ENCODE measurements around the gene RTKN2.
A peak's percentile ranks its signal among the peaks of the same experiment; 100 is the strongest.

The RTKN2 gene

DNA sequence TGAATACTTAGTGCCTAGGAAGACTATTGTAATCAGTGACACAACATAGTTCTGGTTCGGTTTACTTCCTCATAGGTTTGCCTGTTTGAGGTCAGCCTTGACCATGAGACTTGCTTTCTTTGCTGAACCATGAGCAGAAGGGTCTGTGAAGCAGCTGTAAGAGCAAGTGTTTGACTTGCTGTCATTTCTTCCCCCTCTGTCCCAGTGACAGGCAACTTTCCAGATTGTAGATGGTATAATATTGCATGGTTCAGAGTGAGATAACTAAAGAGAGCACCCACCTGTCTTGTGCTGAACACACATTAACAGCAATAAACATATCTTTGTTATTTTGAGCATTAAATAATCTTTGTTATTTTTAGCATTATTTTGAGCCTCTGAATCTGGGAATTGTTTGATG lies 9.3 kb upstream of the RTKN2 start:
- TF ChIP-seq, protein P1, sequence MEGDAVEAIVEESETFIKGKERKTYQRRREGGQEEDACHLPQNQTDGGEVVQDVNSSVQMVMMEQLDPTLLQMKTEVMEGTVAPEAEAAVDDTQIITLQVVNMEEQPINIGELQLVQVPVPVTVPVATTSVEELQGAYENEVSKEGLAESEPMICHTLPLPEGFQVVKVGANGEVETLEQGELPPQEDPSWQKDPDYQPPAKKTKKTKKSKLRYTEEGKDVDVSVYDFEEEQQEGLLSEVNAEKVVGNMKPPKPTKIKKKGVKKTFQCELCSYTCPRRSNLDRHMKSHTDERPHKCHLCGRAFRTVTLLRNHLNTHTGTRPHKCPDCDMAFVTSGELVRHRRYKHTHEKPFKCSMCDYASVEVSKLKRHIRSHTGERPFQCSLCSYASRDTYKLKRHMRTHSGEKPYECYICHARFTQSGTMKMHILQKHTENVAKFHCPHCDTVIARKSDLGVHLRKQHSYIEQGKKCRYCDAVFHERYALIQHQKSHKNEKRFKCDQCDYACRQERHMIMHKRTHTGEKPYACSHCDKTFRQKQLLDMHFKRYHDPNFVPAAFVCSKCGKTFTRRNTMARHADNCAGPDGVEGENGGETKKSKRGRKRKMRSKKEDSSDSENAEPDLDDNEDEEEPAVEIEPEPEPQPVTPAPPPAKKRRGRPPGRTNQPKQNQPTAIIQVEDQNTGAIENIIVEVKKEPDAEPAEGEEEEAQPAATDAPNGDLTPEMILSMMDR (IDR thresholded peaks at IDR 0.05; ENCODE audit: control insufficient read depth, insufficient read depth, low read depth, low read length, missing control alignments) = no peak
- no peak overlapping the region for H3K4me3 ChIP-seq (ENCODE audit: control insufficient read depth, low read depth, low read length)
- DNase-seq (ENCODE audit: low read depth) = no peak

GRCh38 chr10:62270020-62270419 lies 1.4 kb upstream of the RTKN2 start:
- DNase-seq (ENCODE audit: low read depth) = no peak
- H3K4me3 ChIP-seq (ENCODE audit: control insufficient read depth, low read depth, low read length) = no peak overlapping the region
- TF ChIP-seq, protein P1 (IDR thresholded peaks at IDR 0.05; ENCODE audit: control insufficient read depth, insufficient read depth, low read depth, low read length, missing control alignments) = no peak

- TF ChIP-seq, protein P1 (IDR thresholded peaks at IDR 0.05; ENCODE audit: control insufficient read depth, insufficient read depth, low read depth, low read length, missing control alignments) = no peak
- H3K4me3 ChIP-seq (ENCODE audit: control insufficient read depth, low read depth, low read length) = peak overlapping the region; percentile 73
- DNase-seq (ENCODE audit: low read depth) = no peak
These were observed 631 bp downstream of the RTKN2 start for GRCh38 chr10:62268027-62268398.

DNA sequence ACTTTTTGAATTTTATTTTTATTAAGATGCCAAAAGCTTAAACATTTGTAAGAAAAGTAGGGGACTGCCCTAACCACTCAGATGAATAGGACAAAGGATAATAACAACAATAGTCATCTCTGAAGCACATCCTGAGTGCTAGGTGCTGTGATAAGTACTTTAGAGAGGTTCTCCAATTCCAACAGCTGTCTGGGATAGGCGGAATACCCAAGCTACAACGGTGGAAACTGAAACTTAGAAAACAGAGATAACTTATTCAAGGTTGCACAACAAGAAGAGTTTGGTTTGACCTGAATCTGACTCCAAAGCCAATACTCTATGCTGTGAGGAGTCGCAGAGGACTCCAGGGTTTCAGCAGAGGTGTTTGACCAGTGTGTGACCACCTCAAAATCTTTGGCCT lies 2.0 kb downstream of the RTKN2 start:
- TF ChIP-seq, protein P1 (IDR thresholded peaks at IDR 0.05; ENCODE audit: control insufficient read depth, insufficient read depth, low read depth, low read length, missing control alignments) = no peak
- DNase-seq (ENCODE audit: low read depth) = no peak
- H3K4me3 ChIP-seq (ENCODE audit: control insufficient read depth, low read depth, low read length) = no peak overlapping the region

GRCh38 chr10:62266147-62266546 lies 2.5 kb downstream of the RTKN2 start:
- no peak overlapping the region for H3K4me3 ChIP-seq (ENCODE audit: control insufficient read depth, low read depth, low read length)
- TF ChIP-seq, protein P1 (IDR thresholded peaks at IDR 0.05; ENCODE audit: control insufficient read depth, insufficient read depth, low read depth, low read length, missing control alignments) = no peak
- DNase-seq (ENCODE audit: low read depth) = no peak

GRCh38 chr10:62264702-62265436 lies 3.8 kb downstream of the RTKN2 start:
- TF ChIP-seq, protein P1 (IDR thresholded peaks at IDR 0.05; ENCODE audit: control insufficient read depth, insufficient read depth, low read depth, low read length, missing control alignments) = peak; percentile 62
- peak; percentile 83 for DNase-seq (ENCODE audit: low read depth)
- no peak overlapping the region for H3K4me3 ChIP-seq (ENCODE audit: control insufficient read depth, low read depth, low read length)
